GM23248 (cell line): ENCODE measurements around the gene TUBGCP6. TPM values are rescaled to one million over a fixed set of nuclear protein-coding genes. Genes with fewer than 3 reads are reported as not detected.
A peak's percentile ranks its signal among the peaks of the same experiment; 100 is the strongest.
"Not testable (repeated sequence)": the region's sequence is repeated elsewhere in the genome, so short reads cannot be mapped to it uniquely, and the experiment has no call there.

Source experiments
- DNase-seq: peaks from one replicate; pipeline ENCODE4 v3.0.0-alpha.2; 2015
- H2AFZ ChIP-seq: fragments of 200-600 bp; sonication (generic); 2 replicates; pipeline ENCODE4 v1.6.1; 2016; ENCODE audit warnings: antibody characterized with exemption
- H3F3A ChIP-seq: fragments of 200-600 bp; sonication (generic); 2 replicates; pipeline ENCODE4 v1.6.1; 2016; ENCODE audit warnings: mild to moderate bottlenecking, antibody characterized with exemption, mixed run types; ENCODE audit not compliant: insufficient read depth
- H3K27ac ChIP-seq: fragments of 200-600 bp; sonication (generic); 2 replicates; pipeline ENCODE4 v1.5.1; 2016; ENCODE audit warnings: mild to moderate bottlenecking
- H3K27me3 ChIP-seq: fragments of 200-600 bp; sonication (generic); replicated peaks from 2 replicates; pipeline ENCODE4 v1.6.1; 2016; ENCODE audit warnings: mild to moderate bottlenecking; ENCODE audit not compliant: insufficient read depth
- H3K36me3 ChIP-seq: fragments of 200-600 bp; sonication (generic); 2 replicates; pipeline ENCODE4 v1.6.1; 2016; ENCODE audit warnings: low read depth, mild to moderate bottlenecking
- H3K4me1 ChIP-seq: fragments of 200-600 bp; sonication (generic); 2 replicates; pipeline ENCODE4 v1.6.1; 2016; ENCODE audit warnings: mild to moderate bottlenecking; ENCODE audit not compliant: insufficient read depth
- H3K4me2 ChIP-seq: fragments of 200-600 bp; sonication (generic); one replicate; pipeline ENCODE4 v1.6.1; 2016; ENCODE audit warnings: mild to moderate bottlenecking; ENCODE audit not compliant: unreplicated experiment
- H3K4me3 ChIP-seq: fragments of 200-600 bp; sonication (generic); 2 replicates; pipeline ENCODE4 v1.5.1; 2016; ENCODE audit warnings: mild to moderate bottlenecking
- H3K79me2 ChIP-seq: fragments of 200-600 bp; sonication (generic); 2 replicates; pipeline ENCODE4 v1.6.1; 2016; ENCODE audit warnings: mild to moderate bottlenecking; ENCODE audit not compliant: insufficient read depth
- H3K9ac ChIP-seq: fragments of 200-600 bp; sonication (generic); 2 replicates; pipeline ENCODE4 v1.6.1; 2016; ENCODE audit warnings: mild to moderate bottlenecking
- H3K9me2 ChIP-seq: fragments of 200-600 bp; sonication (generic); 2 replicates; pipeline ENCODE4 v1.6.1; 2016; ENCODE audit warnings: mixed run types, mild to moderate bottlenecking, moderate library complexity; ENCODE audit not compliant: insufficient read depth
- H3K9me3 ChIP-seq: fragments of 200-600 bp; sonication (generic); one replicate; pipeline ENCODE4 v1.6.1; 2017; ENCODE audit warnings: low read depth
- H4K20me1 ChIP-seq: fragments of 200-600 bp; sonication (generic); 2 replicates; pipeline ENCODE4 v1.6.0; 2016; ENCODE audit not compliant: insufficient read depth
- EZH2 ChIP-seq: fragments of 200-600 bp; sonication (generic); IDR thresholded peaks from 2 replicates; pipeline ENCODE4 v1.6.1; 2018; ENCODE audit warnings: antibody characterized with exemption, mild to moderate bottlenecking; ENCODE audit not compliant: insufficient read depth, poor library complexity, severe bottlenecking
- EZH2phosphoT487 ChIP-seq: fragments of 200-600 bp; sonication (generic); IDR thresholded peaks from 2 replicates; pipeline ENCODE4 v1.6.1; 2018; ENCODE audit warnings: antibody characterized with exemption, moderate library complexity, mild to moderate bottlenecking, low read depth; ENCODE audit not compliant: insufficient read depth
- WGBS, 2 experiments: methylation state at CpG; one replicate each; pipeline ENCODE4 v1.1.6; 2015 to 2017; ENCODE audit warnings: low lambda C conversion rate in 2 of 2, low coverage in 1 of 2; ENCODE audit errors: missing lambda C conversion rate in 2 of 2; 5-methylcytosine and 5-hydroxymethylcytosine counted together
- in situ Hi-C: fragments of 300-500 bp; cut with MboI; formaldehyde crosslinking; loops from 2 replicates; pipeline ENCODE4 v1.15.0; 2020
- polyA plus RNA-seq: library from polyadenylated mRNA; unstranded; fragments of >200 nt; fragmentation: Nextera tagmentation; extraction: Ambion mirVana; gene quantifications from 2 replicates; pipeline ENCODE4 v1.2.1, GENCODE V29; 2016
- total RNA-seq: library from RNA; depleted of rRNA; stranded (reverse); fragments of >200 nt; shearing (Covaris generic); gene quantifications from 2 replicates; pipeline ENCODE4 v1.2.3, GENCODE V29; 2014

TUBGCP6 gene
- total and polyA plus RNA-seq, 2 experiments from 2014 or later, result 16.6 to 32.0 TPM

GRCh38 chr22:50274311-50274710, 29.5 kb upstream of the TUBGCP6 start:
- Histone ChIP-seq H3K9ac (no peak overlapping the region), H3K9me2 (no peaks in the 10 kb centered on the region), H3K79me2 (no peaks in the 10 kb centered on the region; the same call in 1 of the 2 replicates), H3F3A (peaks cover 18% of the 10 kb centered on the region), H2AFZ (no peak overlapping the region), H4K20me1 (no peaks in the 10 kb centered on the region), H3K4me1 (peaks cover 7% of the 10 kb centered on the region), H3K4me3 (no peak overlapping the region), H3K27me3 (no peaks in the 10 kb centered on the region), H3K9me3 (no peaks in the 10 kb centered on the region), H3K27ac (no peak overlapping the region), H3K36me3 (peaks cover 22% of the 10 kb centered on the region; the same call in 1 of the 2 replicates), H3K4me2 (no peak overlapping the region)
- peak; percentile 71 for DNase-seq
- WGBS, 2 experiments, result 53 to 56% methylated on average over 5 of the region's 7 CpGs
- TF ChIP-seq EZH2 (no peak), EZH2phosphoT487 (no peak)
- in situ Hi-C loops, result loop anchor here (10.0 kb wide), 1 partner anchor 60 kb away; no protein-coding TSS in a partner anchor

GRCh38 chr22:50273781-50274180, 29.0 kb upstream of the TUBGCP6 start:
- H3K9ac ChIP-seq, H3K27me3 ChIP-seq, H3K9me2 ChIP-seq, H3K4me1 ChIP-seq, H2AFZ ChIP-seq, DNase-seq, H4K20me1 ChIP-seq, H3K4me3 ChIP-seq, H3K4me2 ChIP-seq, H3K79me2 ChIP-seq, H3K9me3 ChIP-seq, H3K27ac ChIP-seq: not testable (repeated sequence)
- Histone ChIP-seq H3F3A (peaks cover 18% of the 10 kb centered on the region), H3K36me3 (peaks cover 22% of the 10 kb centered on the region; the same call in 1 of the 2 replicates)
- WGBS, 2 experiments, result 83 to 90% methylated on average over 10 of the region's 10 CpGs
- in situ Hi-C loops, result loop anchor here (10.0 kb wide), 1 partner anchor 61 kb away; no protein-coding TSS in a partner anchor

DNA sequence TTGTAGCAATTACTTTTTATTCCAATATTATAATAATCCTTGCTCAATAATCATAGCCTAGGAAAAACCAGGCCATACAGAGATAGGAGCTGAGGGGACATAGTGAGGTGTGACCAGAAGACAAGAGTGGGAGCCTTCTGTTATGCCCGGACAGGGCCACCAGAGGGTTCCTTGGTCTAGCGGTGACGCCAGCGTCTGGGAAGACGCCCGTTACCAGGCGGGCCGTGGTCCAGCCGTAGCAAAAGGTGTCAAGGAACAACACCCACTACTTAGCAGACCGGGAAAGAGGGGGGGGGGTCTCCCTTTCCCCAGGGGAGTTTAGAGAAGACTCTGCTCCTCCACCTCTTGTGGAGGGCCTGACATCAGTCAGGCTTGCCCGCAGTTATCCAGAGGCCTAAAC, 28.5 kb upstream of the TUBGCP6 start:
- in situ Hi-C loops, result loop anchor here (10.0 kb wide), 1 partner anchor 61 kb away; no protein-coding TSS in a partner anchor
- peaks cover 22% of the 10 kb centered on the region; the same call in 1 of the 2 replicates for H3K36me3 ChIP-seq
- peaks cover 18% of the 10 kb centered on the region for H3F3A ChIP-seq
- not testable (repeated sequence) for H3K9me3 ChIP-seq, H3K27ac ChIP-seq, H3K27me3 ChIP-seq, H3K4me3 ChIP-seq, H3K79me2 ChIP-seq, H2AFZ ChIP-seq, H3K4me2 ChIP-seq, H4K20me1 ChIP-seq, DNase-seq, H3K4me1 ChIP-seq, H3K9me2 ChIP-seq, H3K9ac ChIP-seq
- WGBS, 2 experiments, result 36 to 48% methylated on average over 10 of the region's 11 CpGs

- no peaks in the 10 kb centered on the region for H3K27me3 ChIP-seq
- no peaks in the 10 kb centered on the region for H3K9me3 ChIP-seq
- H3K4me2 ChIP-seq, result no peak overlapping the region
- no peaks in the 10 kb centered on the region for H3K9me2 ChIP-seq
- no peak overlapping the region for H3K27ac ChIP-seq
- peaks cover 19% of the 10 kb centered on the region; the same call in 1 of the 2 replicates for H3K36me3 ChIP-seq
- H2AFZ ChIP-seq, result no peak overlapping the region
- WGBS, 2 experiments, result 58 to 72% methylated on average over 15 to 24 of the region's 26 CpGs
- no peaks in the 10 kb centered on the region; the same call in 1 of the 2 replicates for H3K79me2 ChIP-seq
- no peak overlapping the region for H3K4me3 ChIP-seq
- H4K20me1 ChIP-seq, result no peaks in the 10 kb centered on the region
- no peak for DNase-seq
- peaks cover 17% of the 10 kb centered on the region for H3F3A ChIP-seq
- H3K9ac ChIP-seq, result no peak overlapping the region
- peaks cover 7% of the 10 kb centered on the region for H3K4me1 ChIP-seq
- no peak for TF ChIP-seq EZH2phosphoT487
- no peak for TF ChIP-seq EZH2
- in situ Hi-C loops, result loop anchor here (10.0 kb wide), 1 partner anchor 63 kb away; no protein-coding TSS in a partner anchor
Measured at GRCh38 chr22:50272044-50272802, 27.4 kb upstream of the TUBGCP6 start.
